ENCODE results near the gene KIAA1328.

DNA sequence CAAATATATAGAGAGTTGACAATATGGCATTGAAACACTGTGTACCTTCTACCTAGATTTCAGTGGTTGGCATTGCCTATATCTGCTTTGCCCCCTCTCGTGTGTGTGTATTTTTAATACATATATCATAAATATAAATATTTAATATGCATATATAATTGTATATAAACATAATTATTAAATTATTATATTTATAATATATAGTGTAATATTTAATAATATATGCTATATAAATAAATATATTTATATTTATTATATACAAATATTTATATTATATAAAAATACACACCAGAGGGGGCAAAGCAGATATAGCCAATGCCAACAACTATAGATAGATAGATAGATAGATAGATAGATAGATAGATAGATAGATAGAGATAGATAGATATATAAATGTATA, 124.1 kb downstream of the KIAA1328 start:
- TF ChIP-seq POLR2AphosphoS5 (IDR thresholded peaks at IDR 0.05) (no peak), POLR2A (IDR thresholded peaks at IDR 0.05) (no peak)
- TF ChIP-seq, protein P1, sequence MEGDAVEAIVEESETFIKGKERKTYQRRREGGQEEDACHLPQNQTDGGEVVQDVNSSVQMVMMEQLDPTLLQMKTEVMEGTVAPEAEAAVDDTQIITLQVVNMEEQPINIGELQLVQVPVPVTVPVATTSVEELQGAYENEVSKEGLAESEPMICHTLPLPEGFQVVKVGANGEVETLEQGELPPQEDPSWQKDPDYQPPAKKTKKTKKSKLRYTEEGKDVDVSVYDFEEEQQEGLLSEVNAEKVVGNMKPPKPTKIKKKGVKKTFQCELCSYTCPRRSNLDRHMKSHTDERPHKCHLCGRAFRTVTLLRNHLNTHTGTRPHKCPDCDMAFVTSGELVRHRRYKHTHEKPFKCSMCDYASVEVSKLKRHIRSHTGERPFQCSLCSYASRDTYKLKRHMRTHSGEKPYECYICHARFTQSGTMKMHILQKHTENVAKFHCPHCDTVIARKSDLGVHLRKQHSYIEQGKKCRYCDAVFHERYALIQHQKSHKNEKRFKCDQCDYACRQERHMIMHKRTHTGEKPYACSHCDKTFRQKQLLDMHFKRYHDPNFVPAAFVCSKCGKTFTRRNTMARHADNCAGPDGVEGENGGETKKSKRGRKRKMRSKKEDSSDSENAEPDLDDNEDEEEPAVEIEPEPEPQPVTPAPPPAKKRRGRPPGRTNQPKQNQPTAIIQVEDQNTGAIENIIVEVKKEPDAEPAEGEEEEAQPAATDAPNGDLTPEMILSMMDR (IDR thresholded peaks at IDR 0.05), result no peak
